Parathyroid adenoma (tissue), 2 donors: Measurements from ENCODE around the gene BDP1.

ENCODE experiments used
- H2AFZ ChIP-seq: fragments of 300-600 bp; sonication (generic); one replicate; pipeline ENCODE4 v1.7.0; 2017; ENCODE audit warnings: antibody characterized with exemption, mild to moderate bottlenecking
- H3K27ac ChIP-seq: fragments of 300-600 bp; sonication (generic); one replicate; pipeline ENCODE4 v1.7.0; 2017
- H3K27me3 ChIP-seq: fragments of 300-600 bp; sonication (generic); one replicate; pipeline ENCODE4 v1.7.0; 2017; ENCODE audit warnings: low read length; ENCODE audit not compliant: control insufficient read depth, insufficient read depth
- H3K36me3 ChIP-seq: fragments of 300-600 bp; sonication (generic); one replicate; pipeline ENCODE4 v1.7.0; 2017; ENCODE audit warnings: low read length; ENCODE audit not compliant: control insufficient read depth, insufficient read depth
- H3K4me1 ChIP-seq: fragments of 300-600 bp; sonication (generic); one replicate; pipeline ENCODE4 v1.7.0; 2017; ENCODE audit warnings: control low read depth
- H3K4me2 ChIP-seq: fragments of 300-600 bp; sonication (generic); one replicate; pipeline ENCODE4 v1.7.0; 2017; ENCODE audit warnings: low read length
- H3K4me3 ChIP-seq: fragments of 300-600 bp; sonication (generic); one replicate; pipeline ENCODE4 v1.7.0; 2017; ENCODE audit warnings: low read depth, low read length
- H3K79me2 ChIP-seq: fragments of 300-600 bp; sonication (generic); one replicate; pipeline ENCODE4 v1.7.0; 2017; ENCODE audit warnings: control low read depth
- H3K9ac ChIP-seq: fragments of 300-600 bp; sonication (generic); one replicate; pipeline ENCODE4 v1.7.0; 2017; ENCODE audit warnings: mild to moderate bottlenecking
- H3K9me3 ChIP-seq: fragments of 300-600 bp; sonication (generic); one replicate; pipeline ENCODE4 v1.7.0; 2017; ENCODE audit warnings: low read length; ENCODE audit not compliant: control insufficient read depth
- CTCF ChIP-seq: fragments of 300-600 bp; sonication (generic); IDR thresholded peaks from one replicate; pipeline ENCODE4 v1.7.0; 2017; ENCODE audit warnings: antibody characterized with exemption, mild to moderate bottlenecking
- donor health status: primary hyperparathyroidism.

Gene BDP1

GRCh38 chr5:71589903-71590302, 134.5 kb downstream of the BDP1 start:
- no peak overlapping the region for H3K9ac ChIP-seq
- no peak overlapping the region for H3K27ac ChIP-seq
- no peak overlapping the region for H3K4me3 ChIP-seq
- H3K4me1 ChIP-seq = peaks cover 12% of the 10 kb centered on the region
- H3K27me3 ChIP-seq = no peaks in the 10 kb centered on the region
- peaks cover 14% of the 10 kb centered on the region for H3K79me2 ChIP-seq
- TF ChIP-seq CTCF = no peak
- H3K9me3 ChIP-seq = no peaks in the 10 kb centered on the region
- no peak overlapping the region for H3K4me2 ChIP-seq
- no peak overlapping the region for H2AFZ ChIP-seq
- H3K36me3 ChIP-seq = no peaks in the 10 kb centered on the region

GRCh38 chr5:71591100-71591499, 135.6 kb downstream of the BDP1 start:
- Histone ChIP-seq H3K27me3 (no peaks in the 10 kb centered on the region), H3K79me2 (peaks cover 14% of the 10 kb centered on the region), H3K27ac (no peak overlapping the region), H3K36me3 (no peaks in the 10 kb centered on the region), H3K9me3 (no peaks in the 10 kb centered on the region), H3K4me2 (no peak overlapping the region), H3K9ac (no peak overlapping the region), H3K4me1 (peaks cover 12% of the 10 kb centered on the region), H2AFZ (no peak overlapping the region), H3K4me3 (no peak overlapping the region)
- TF ChIP-seq CTCF = no peak

GRCh38 chr5:71596169-71596568, 140.7 kb downstream of the BDP1 start:
- Histone ChIP-seq H3K4me3 (no peak overlapping the region), H3K79me2 (no peaks in the 10 kb centered on the region), H3K36me3 (no peaks in the 10 kb centered on the region), H3K4me1 (no peaks in the 10 kb centered on the region), H3K9ac (no peak overlapping the region), H3K27me3 (no peaks in the 10 kb centered on the region), H3K9me3 (no peaks in the 10 kb centered on the region), H3K27ac (no peak overlapping the region), H2AFZ (no peak overlapping the region), H3K4me2 (no peak overlapping the region)
- TF ChIP-seq CTCF = no peak

- Histone ChIP-seq H3K4me1 (no peaks in the 10 kb centered on the region), H2AFZ (no peak overlapping the region), H3K36me3 (no peaks in the 10 kb centered on the region)
Observed at GRCh38 chr5:71597001-71597400, 141.6 kb downstream of the BDP1 start.

More at GRCh38 chr5:71597001-71597400, 141.6 kb downstream of the BDP1 start:
- Histone ChIP-seq H3K79me2 (no peaks in the 10 kb centered on the region), H3K4me2 (no peak overlapping the region), H3K4me3 (no peak overlapping the region), H3K27ac (no peak overlapping the region), H3K9ac (no peak overlapping the region), H3K27me3 (no peaks in the 10 kb centered on the region), H3K9me3 (no peaks in the 10 kb centered on the region)
- TF ChIP-seq CTCF = no peak
